B cell (primary cell): ENCODE data around the gene CDC42SE2. TPM values are rescaled to one million over a fixed set of nuclear protein-coding genes. Genes with fewer than 3 reads are reported as not detected.
A peak's percentile ranks its signal among the peaks of the same experiment; 100 is the strongest.
"Not testable (repeated sequence)": the region's sequence is repeated elsewhere in the genome, so short reads cannot be mapped to it uniquely, and the experiment has no call there.

Experiments
- ATAC-seq: fragments of 200-7000 bp; cut with Tn5 transposase; one replicate; pipeline ENCODE4 v1.10.0; 2021; ENCODE audit warnings: low read depth, mild to moderate bottlenecking, moderate number of reproducible peaks, moderate library complexity
- CTCF ChIA-PET: fragments of 350-600 bp; sonication (Branson Sonifier 250); formaldehyde crosslinking; loops from one replicate; lab custom pipeline; 2021; ENCODE audit warnings: antibody characterized with exemption, inconsistent platforms; lab: Charles Lee
- POLR2A ChIA-PET: fragments of 350-600 bp; sonication (Branson Sonifier 250); formaldehyde crosslinking; loops from one replicate; lab custom pipeline; 2021; ENCODE audit warnings: antibody characterized with exemption; lab: Charles Lee
- DNase-seq: peaks from one replicate; pipeline ENCODE4 v3.0.0; 2013
- H2AFZ ChIP-seq: 2 replicates; pipeline ENCODE4 v1.6.1; 2012; ENCODE audit warnings: mild to moderate bottlenecking, low read depth, low read length; ENCODE audit not compliant: insufficient read depth, poor library complexity, severe bottlenecking
- H3K27ac ChIP-seq, 2 donors: 1 replicate in 1 of 2; 2 replicates in 1 of 2; pipeline ENCODE4 v1.5.1; 2012 to 2013; ENCODE audit warnings: low read length in 2 of 2, mild to moderate bottlenecking in 2 of 2, moderate library complexity in 1 of 2
- H3K27me3 ChIP-seq, 4 experiments: fragments of 200-600 bp in 1 of 4; sonication (generic) in 1 of 4; replicated peaks in 1 of 4; 1 replicate in 2 of 4; 2 replicates in 2 of 4; pipeline versions ENCODE4 v1.6.1 to v1.7.0; 2013 to 2016; ENCODE audit warnings: low read length in 3 of 4, mild to moderate bottlenecking in 2 of 4, mixed read lengths in 1 of 4, moderate library complexity in 1 of 4; ENCODE audit not compliant: insufficient read depth in 4 of 4, control insufficient read depth in 3 of 4; ENCODE audit errors: control extremely low read depth in 1 of 4
- H3K36me3 ChIP-seq, 2 experiments: replicated peaks in 1 of 2; 1 replicate in 1 of 2; 2 replicates in 1 of 2; pipeline versions ENCODE4 v1.6.1 to v1.7.1; 2013; ENCODE audit warnings: low read length in 1 of 2; ENCODE audit not compliant: insufficient read depth in 2 of 2, control insufficient read depth in 1 of 2; ENCODE audit errors: control extremely low read depth in 1 of 2, extremely low read depth in 1 of 2
- H3K4me1 ChIP-seq, 2 donors: fragments of 200-600 bp in 1 of 2; sonication (generic) in 1 of 2; 1 replicate in 1 of 2; 2 replicates in 1 of 2; pipeline versions ENCODE4 v1.5.1 to v1.6.1; 2013 to 2017; ENCODE audit warnings: low read length in 2 of 2; ENCODE audit not compliant: control insufficient read depth in 2 of 2, insufficient read depth in 2 of 2
- H3K4me2 ChIP-seq: replicated peaks from 2 replicates; pipeline ENCODE3; 2012; ENCODE audit warnings: mild to moderate bottlenecking, low read depth, low read length; ENCODE audit not compliant: poor library complexity, severe bottlenecking
- H3K4me3 ChIP-seq, 5 experiments: fragments of 200-600 bp in 1 of 5; sonication (generic) in 1 of 5; 1 replicate in 3 of 5; 2 replicates in 2 of 5; pipeline versions ENCODE4 v1.5.1 to v1.7.0; 2011 to 2016; ENCODE audit warnings: low read length in 4 of 5, mild to moderate bottlenecking in 4 of 5, low read depth in 2 of 5, control low read depth in 1 of 5, moderate library complexity in 1 of 5; ENCODE audit not compliant: insufficient read depth in 1 of 5; ENCODE audit errors: control extremely low read depth in 1 of 5, extremely low read depth in 1 of 5
- H3K79me2 ChIP-seq: fragments of 200-600 bp; sonication (generic); one replicate; pipeline ENCODE4 v1.6.0; 2016; ENCODE audit warnings: low read length; ENCODE audit not compliant: control insufficient read depth, insufficient read depth
- H3K9ac ChIP-seq: fragments of 200-600 bp; sonication (generic); 2 replicates; pipeline ENCODE4 v1.6.1; 2017; ENCODE audit warnings: mild to moderate bottlenecking, low read length, moderate library complexity
- H3K9me3 ChIP-seq, 3 donors: one replicate each; pipeline versions ENCODE4 v1.6.1 to v1.7.1; 2013; ENCODE audit warnings: low read length in 2 of 3; ENCODE audit not compliant: control insufficient read depth in 2 of 3, insufficient read depth in 1 of 3; ENCODE audit errors: control extremely low read depth in 1 of 3
- H4K20me1 ChIP-seq: 2 replicates; pipeline ENCODE4 v1.6.0; 2012; ENCODE audit warnings: mild to moderate bottlenecking, low read length; ENCODE audit not compliant: insufficient read depth, control insufficient read depth, poor library complexity, severe bottlenecking
- H3K27ac Mint-ChIP-seq: one replicate; pipeline ENCODE4 v1.8.0; 2021; ENCODE audit warnings: mixed read lengths
- H3K27me3 Mint-ChIP-seq: one replicate; pipeline ENCODE4 v1.8.0; 2021; ENCODE audit warnings: mixed read lengths
- H3K4me1 Mint-ChIP-seq: one replicate; pipeline ENCODE4 v1.8.0; 2021; ENCODE audit warnings: mixed read lengths
- H3K4me3 Mint-ChIP-seq: one replicate; pipeline ENCODE4 v1.8.0; 2021; ENCODE audit warnings: mixed read lengths
- H3K9me3 Mint-ChIP-seq: one replicate; pipeline ENCODE4 v1.8.0; 2022; ENCODE audit warnings: mixed read lengths; ENCODE audit not compliant: insufficient read depth
- EZH2 ChIP-seq: IDR thresholded peaks from 2 replicates; pipeline ENCODE4 v1.6.1; 2012; ENCODE audit warnings: borderline replicate concordance, low read depth, mild to moderate bottlenecking, moderate library complexity, low read length; ENCODE audit not compliant: insufficient read depth, poor library complexity, severe bottlenecking
- WGBS: methylation state at CpG from one replicate; pipeline ENCODE4 v1.1.5; 2013; ENCODE audit warnings: missing lambda C conversion rate; ENCODE audit not compliant: insufficient coverage; 5-methylcytosine and 5-hydroxymethylcytosine counted together
- intact Hi-C: fragments of 100-400 bp; cut with micrococcal nuclease; formaldehyde crosslinking; loops from one replicate; pipeline ENCODE4 v1.10.0; 2022
- polyA plus RNA-seq: library from polyadenylated mRNA; depleted of rRNA; stranded (reverse); fragments of >200 nt; gene quantifications from 2 replicates; pipeline ENCODE4 v1.2.3, GENCODE V29; 2012
- total RNA-seq, 2 donors: library from RNA; stranded (reverse); fragments of 120-200 nt in 1 of 2; gene quantifications; 1 replicate in 1 of 2; 2 replicates in 1 of 2; pipeline versions ENCODE4 v1.2.3 to v1.2.4, GENCODE V29; 2013 to 2022
- TF ChIP-seq, protein P1 (sequence below): fragments of 200-600 bp; IDR thresholded peaks from one replicate; pipeline ENCODE4 v1.8.0; 2022; ENCODE audit warnings: antibody characterized with exemption, mild to moderate bottlenecking

Gene CDC42SE2
- total and polyA plus RNA-seq, 2 donors (not counting 1 experiment from before 2014, with no cell fraction given) = 42.5 to 161 TPM

DNA sequence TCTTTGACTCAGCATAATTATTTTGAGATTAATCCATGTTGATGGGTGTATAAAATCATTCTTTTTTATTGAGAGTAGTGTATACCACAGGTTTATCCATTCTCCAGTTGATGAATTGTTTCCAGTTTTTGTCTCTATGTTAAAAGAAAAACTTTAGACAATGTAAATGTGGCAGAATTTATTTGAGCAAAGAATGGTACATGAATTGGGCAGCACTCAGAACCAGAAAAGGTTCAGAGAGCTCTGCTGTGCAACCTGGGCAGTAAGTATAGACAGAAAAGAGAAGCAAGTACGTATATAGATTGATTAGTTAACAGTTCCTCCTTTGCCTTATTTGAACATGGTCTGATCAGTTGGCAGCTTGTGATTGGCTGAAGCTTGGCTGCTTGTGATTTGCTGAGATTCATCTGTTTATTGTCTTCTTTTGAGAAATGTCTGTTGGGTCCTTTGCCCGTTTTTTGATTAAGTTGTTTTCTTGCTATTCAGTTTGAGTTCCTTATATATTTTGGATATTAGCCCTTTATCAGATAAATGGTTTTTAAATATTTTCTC is 41.4 kb downstream of the CDC42SE2 start:
- Histone ChIP-seq H2AFZ (no peak overlapping the region), H3K27ac (peak overlapping the region in 1 of 2 donors; percentile 13), H4K20me1 (peaks cover 35% of the 10 kb centered on the region), H3K9ac (no peak overlapping the region), H3K9me3 (peaks cover 0 to 4% (median 0%) of the 10 kb centered on the region in 3 donors), H3K27me3 (no peaks in the 10 kb centered on the region), H3K4me1 (peaks cover 8 to 23% of the 10 kb centered on the region in 2 donors), H3K36me3 (peaks cover 3% of the 10 kb centered on the region in 2 experiments), H3K4me3 (no peak overlapping the region), H3K79me2 (peaks cover 75% of the 10 kb centered on the region), H3K4me2 (peak overlapping the region; percentile 9)
- H3K9me3 Mint-ChIP-seq = no peaks in the 10 kb centered on the region
- H3K27ac Mint-ChIP-seq = no peak overlapping the region
- H3K4me3 Mint-ChIP-seq = peak overlapping the region; percentile 33
- POLR2A ChIA-PET = no interaction called here
- CTCF ChIA-PET = interaction anchor here (0.6 to 0.9 kb wide), 2 partner anchors 41 to 68 kb away, joined by 3 read pairs; partner anchors contain the start of gene CDC42SE2
- no peak for TF ChIP-seq EZH2
- TF ChIP-seq, protein P1, sequence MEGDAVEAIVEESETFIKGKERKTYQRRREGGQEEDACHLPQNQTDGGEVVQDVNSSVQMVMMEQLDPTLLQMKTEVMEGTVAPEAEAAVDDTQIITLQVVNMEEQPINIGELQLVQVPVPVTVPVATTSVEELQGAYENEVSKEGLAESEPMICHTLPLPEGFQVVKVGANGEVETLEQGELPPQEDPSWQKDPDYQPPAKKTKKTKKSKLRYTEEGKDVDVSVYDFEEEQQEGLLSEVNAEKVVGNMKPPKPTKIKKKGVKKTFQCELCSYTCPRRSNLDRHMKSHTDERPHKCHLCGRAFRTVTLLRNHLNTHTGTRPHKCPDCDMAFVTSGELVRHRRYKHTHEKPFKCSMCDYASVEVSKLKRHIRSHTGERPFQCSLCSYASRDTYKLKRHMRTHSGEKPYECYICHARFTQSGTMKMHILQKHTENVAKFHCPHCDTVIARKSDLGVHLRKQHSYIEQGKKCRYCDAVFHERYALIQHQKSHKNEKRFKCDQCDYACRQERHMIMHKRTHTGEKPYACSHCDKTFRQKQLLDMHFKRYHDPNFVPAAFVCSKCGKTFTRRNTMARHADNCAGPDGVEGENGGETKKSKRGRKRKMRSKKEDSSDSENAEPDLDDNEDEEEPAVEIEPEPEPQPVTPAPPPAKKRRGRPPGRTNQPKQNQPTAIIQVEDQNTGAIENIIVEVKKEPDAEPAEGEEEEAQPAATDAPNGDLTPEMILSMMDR = no peak
- DNase-seq (peak; percentile 36), ATAC-seq (no peak)
- peaks cover 52% of the 10 kb centered on the region for H3K4me1 Mint-ChIP-seq
- intact Hi-C loops = no loop called here
- WGBS = 29% methylated on average over 1 of the region's 2 CpGs
- H3K27me3 Mint-ChIP-seq = no peaks in the 10 kb centered on the region

DNA sequence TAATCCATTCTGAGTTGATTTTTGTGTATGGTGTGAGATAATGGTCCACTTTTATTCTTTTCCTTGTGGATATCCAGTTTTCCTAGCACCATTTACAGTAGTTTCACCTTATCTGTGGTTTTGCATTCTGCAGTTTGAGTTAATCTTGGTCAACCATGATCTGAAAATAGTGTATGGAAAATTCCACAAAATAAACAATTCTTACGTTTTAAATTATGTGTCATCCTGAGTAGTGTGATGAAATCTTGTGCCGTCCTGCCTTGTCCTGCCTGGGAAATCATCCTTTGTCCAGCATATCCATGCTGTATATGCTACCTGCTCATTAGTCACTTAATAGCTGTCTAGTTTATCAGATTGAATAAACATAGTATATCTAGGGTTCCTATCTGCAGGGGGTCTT is 42.1 kb downstream of the CDC42SE2 start:
- no peaks in the 10 kb centered on the region for H3K9me3 Mint-ChIP-seq
- Histone ChIP-seq H3K27me3 (no peaks in the 10 kb centered on the region), H3K79me2 (peaks cover 68% of the 10 kb centered on the region), H3K4me3 (no peak overlapping the region), H3K4me2 (no peak overlapping the region), H3K27ac (peak overlapping the region in 1 of 2 donors; percentile 13), H3K4me1 (peaks cover 7 to 23% of the 10 kb centered on the region in 2 donors), H2AFZ (no peak overlapping the region), H4K20me1 (peaks cover 31% of the 10 kb centered on the region), H3K36me3 (peaks cover 3% of the 10 kb centered on the region in 2 experiments), H3K9ac (no peak overlapping the region), H3K9me3 (no peaks in the 10 kb centered on the region)
- H3K4me1 Mint-ChIP-seq = peaks cover 53% of the 10 kb centered on the region
- H3K27me3 Mint-ChIP-seq = no peaks in the 10 kb centered on the region
- no peak overlapping the region for H3K4me3 Mint-ChIP-seq
- ATAC-seq = no peak
- intact Hi-C loops = no loop called here
- H3K27ac Mint-ChIP-seq = peak overlapping the region; percentile 8
- DNase-seq = no peak
- ChIA-PET CTCF (no interaction called here), POLR2A (no interaction called here)
- WGBS = no CpG with 5 or more reads among the region's 2 CpGs
- no peak for TF ChIP-seq EZH2
- TF ChIP-seq, protein P1 = no peak

DNA sequence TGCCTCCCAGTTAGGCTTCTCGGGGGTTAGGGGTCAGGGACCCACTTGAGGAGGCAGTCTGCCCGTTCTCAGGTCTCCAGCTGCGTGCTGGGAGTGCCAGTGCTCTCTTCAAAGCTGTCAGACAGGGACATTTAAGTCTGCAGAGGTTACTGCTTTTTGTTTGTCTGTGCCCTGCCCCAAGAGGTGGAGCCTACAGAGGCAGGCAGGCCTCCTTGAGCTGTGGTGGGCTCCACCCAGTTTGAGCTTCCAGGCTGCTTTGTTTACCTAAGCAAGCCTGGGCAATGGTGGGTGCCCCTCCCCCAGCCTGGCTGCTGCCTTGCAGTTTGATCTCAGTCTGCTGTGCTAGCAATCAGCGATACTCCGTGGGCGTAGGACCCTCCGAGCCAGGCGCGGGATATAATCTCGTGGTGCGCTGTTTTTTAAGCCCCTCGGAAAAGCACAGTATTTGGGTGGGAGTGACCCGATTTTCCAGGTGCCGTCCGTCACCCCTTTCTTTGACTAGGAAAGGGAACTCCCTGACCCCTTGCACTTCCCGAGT is 48.5 kb downstream of the CDC42SE2 start:
- not testable (repeated sequence) for H3K27ac ChIP-seq

More for the DNA sequence above, 48.5 kb downstream of the CDC42SE2 start:
- H3K9me3 Mint-ChIP-seq, H2AFZ ChIP-seq, intact Hi-C loops, POLR2A ChIA-PET, ATAC-seq, H3K4me2 ChIP-seq, H3K27me3 Mint-ChIP-seq, H3K9me3 ChIP-seq, H3K4me3 ChIP-seq, CTCF ChIA-PET, DNase-seq, H3K9ac ChIP-seq, H3K27me3 ChIP-seq: not testable (repeated sequence)
- Mint-ChIP-seq H3K4me1 (peaks cover 69% of the 10 kb centered on the region), H3K4me3 (peak overlapping the region; percentile 32), H3K27ac (peak overlapping the region; percentile 26)
- peaks cover 4 to 16% of the 10 kb centered on the region in 2 experiments for H3K36me3 ChIP-seq
- H3K79me2 ChIP-seq = peaks cover 65% of the 10 kb centered on the region
- H4K20me1 ChIP-seq = peaks cover 39% of the 10 kb centered on the region
- 90% methylated on average over 13 of the region's 16 CpGs for WGBS
- peaks cover 9 to 17% of the 10 kb centered on the region in 2 donors for H3K4me1 ChIP-seq
